A549 (cell line): ENCODE measurements around the gene LAMA1.

Experiments
- BHLHE40 ChIP-seq: IDR thresholded peaks from 2 replicates; pipeline ENCODE4 v1.6.1; 2012; ENCODE audit warnings: low read depth, low read length, inconsistent platforms
- CHD4 ChIP-seq: fragments of 200-600 bp; sonication (generic); IDR thresholded peaks from 2 replicates; pipeline ENCODE4 v1.6.1; 2016; ENCODE audit warnings: antibody characterized with exemption, mild to moderate bottlenecking, borderline replicate concordance
- EP300 ChIP-seq, 2 experiments: fragments of >200 bp; sonication (Bioruptor Twin); formaldehyde crosslinking; IDR thresholded peaks; 2 replicates in 1 of 2; 3 replicates in 1 of 2; pipeline ENCODE4 v1.6.1; 2016 to 2017
- ESRRA ChIP-seq: fragments of 150-350 bp; IDR thresholded peaks from 2 replicates; pipeline ENCODE4 v1.6.1; 2014; ENCODE audit warnings: mild to moderate bottlenecking, low read length, borderline replicate concordance
- FOSB ChIP-seq: fragments of 250-450 bp; sonication (Bioruptor Pico); IDR thresholded peaks from 2 replicates; pipeline ENCODE4 v1.5.0; 2020; ENCODE audit warnings: mild to moderate bottlenecking, moderate library complexity
- KDM1A ChIP-seq: fragments of 200-600 bp; sonication (generic); IDR thresholded peaks from 2 replicates; pipeline ENCODE4 v1.6.1; 2016; ENCODE audit warnings: low read depth, mild to moderate bottlenecking
- KDM5A ChIP-seq: fragments of 200-600 bp; sonication (generic); IDR thresholded peaks from 2 replicates; pipeline ENCODE4 v1.6.1; 2016; ENCODE audit warnings: antibody characterized with exemption, mild to moderate bottlenecking
- MAFK ChIP-seq: fragments of 450-650 bp; IDR thresholded peaks from 2 replicates; pipeline ENCODE4 v1.6.1; 2014; ENCODE audit not compliant: partially characterized antibody
- MAX ChIP-seq: IDR thresholded peaks from 2 replicates; pipeline ENCODE4 v1.6.1; 2012
- POLR2A ChIP-seq: IDR thresholded peaks from 2 replicates; pipeline ENCODE4 v1.6.1; 2012; ENCODE audit warnings: mild to moderate bottlenecking, low read length
- RAD21 ChIP-seq, 2 experiments: fragments of >200 bp in 1 of 2; sonication (Bioruptor Twin) in 1 of 2; formaldehyde crosslinking in 1 of 2; IDR thresholded peaks in 1 of 2; conservative IDR thresholded peaks in 1 of 2; 2 replicates in 1 of 2; 3 replicates in 1 of 2; pipeline ENCODE4 v1.6.1; 2012 to 2018; ENCODE audit warnings: inconsistent platforms in 1 of 2
- RFX5 ChIP-seq: fragments of 450-650 bp; IDR thresholded peaks from 2 replicates; pipeline ENCODE4 v1.7.1; 2014; ENCODE audit warnings: antibody characterized with exemption, mild to moderate bottlenecking, moderate library complexity
- SREBF2 ChIP-seq: fragments of 450-650 bp; IDR thresholded peaks from 2 replicates; pipeline ENCODE4 v1.6.1; 2014; ENCODE audit warnings: mild to moderate bottlenecking, moderate library complexity
- TF ChIP-seq, protein P1 (sequence below): fragments of >200 bp; sonication (Bioruptor Twin); formaldehyde crosslinking; IDR thresholded peaks from 3 replicates; pipeline ENCODE4 v1.5.1; 2016

GRCh38 chr18:7082671-7083070 is 34.9 kb downstream of the LAMA1 start:
- TF ChIP-seq ESRRA (no peak), MAX (no peak), EP300 (IDR thresholded peaks at IDR 0.05) (no peak), SREBF2 (no peak), RFX5 (no peak), FOSB (no peak), POLR2A (no peak), KDM1A (no peak), RAD21 (conservative IDR thresholded peaks at IDR 0.05 in 1 of 2, IDR thresholded peaks at IDR 0.05 in 1 of 2) (no peak), MAFK (no peak), KDM5A (no peak), BHLHE40 (no peak), CHD4 (no peak)
- TF ChIP-seq, protein P1, sequence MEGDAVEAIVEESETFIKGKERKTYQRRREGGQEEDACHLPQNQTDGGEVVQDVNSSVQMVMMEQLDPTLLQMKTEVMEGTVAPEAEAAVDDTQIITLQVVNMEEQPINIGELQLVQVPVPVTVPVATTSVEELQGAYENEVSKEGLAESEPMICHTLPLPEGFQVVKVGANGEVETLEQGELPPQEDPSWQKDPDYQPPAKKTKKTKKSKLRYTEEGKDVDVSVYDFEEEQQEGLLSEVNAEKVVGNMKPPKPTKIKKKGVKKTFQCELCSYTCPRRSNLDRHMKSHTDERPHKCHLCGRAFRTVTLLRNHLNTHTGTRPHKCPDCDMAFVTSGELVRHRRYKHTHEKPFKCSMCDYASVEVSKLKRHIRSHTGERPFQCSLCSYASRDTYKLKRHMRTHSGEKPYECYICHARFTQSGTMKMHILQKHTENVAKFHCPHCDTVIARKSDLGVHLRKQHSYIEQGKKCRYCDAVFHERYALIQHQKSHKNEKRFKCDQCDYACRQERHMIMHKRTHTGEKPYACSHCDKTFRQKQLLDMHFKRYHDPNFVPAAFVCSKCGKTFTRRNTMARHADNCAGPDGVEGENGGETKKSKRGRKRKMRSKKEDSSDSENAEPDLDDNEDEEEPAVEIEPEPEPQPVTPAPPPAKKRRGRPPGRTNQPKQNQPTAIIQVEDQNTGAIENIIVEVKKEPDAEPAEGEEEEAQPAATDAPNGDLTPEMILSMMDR: no peak
